ENCODE measurements around the gene OSTN. TPM values are rescaled to one million over a fixed set of nuclear protein-coding genes. Genes with fewer than 3 reads are reported as not detected.
"Not testable (repeated sequence)": the region's sequence is repeated elsewhere in the genome, so short reads cannot be mapped to it uniquely, and the experiment has no call there.

The OSTN gene
- total RNA-seq, 2 experiments from 2014 or later, result not detected

GRCh38 chr3:191261304-191261638 lies 62.2 kb downstream of the OSTN start:
- DNase-seq (no peak), ATAC-seq (no peak)
- H3K4me1 Mint-ChIP-seq, result no peaks in the 10 kb centered on the region
- no peaks in the 10 kb centered on the region for H3K9me3 Mint-ChIP-seq (ENCODE audit: low read depth)
- CTCF ChIA-PET, result no interaction called here
- H3K4me3 Mint-ChIP-seq, result no peak overlapping the region
- H3K27ac Mint-ChIP-seq, result no peak overlapping the region
- no peaks in the 10 kb centered on the region for H3K27me3 Mint-ChIP-seq
- no peaks in the 10 kb centered on the region for H3K36me3 Mint-ChIP-seq

GRCh38 chr3:191262650-191263049 lies 63.6 kb downstream of the OSTN start:
- ATAC-seq, result no peak
- H3K36me3 Mint-ChIP-seq, result no peaks in the 10 kb centered on the region

GRCh38 chr3:191263365-191263764 lies 64.3 kb downstream of the OSTN start:
- no peak for ATAC-seq
- DNase-seq, result no peak
- no peaks in the 10 kb centered on the region for H3K9me3 Mint-ChIP-seq (ENCODE audit: low read depth)
- no peaks in the 10 kb centered on the region for H3K36me3 Mint-ChIP-seq
- no peaks in the 10 kb centered on the region for H3K4me1 Mint-ChIP-seq
- H3K27me3 Mint-ChIP-seq, result no peaks in the 10 kb centered on the region
- CTCF ChIA-PET, result no interaction called here
- H3K27ac Mint-ChIP-seq, result no peak overlapping the region
- H3K4me3 Mint-ChIP-seq, result no peak overlapping the region

More at GRCh38 chr3:191262650-191263049, 63.6 kb downstream of the OSTN start:
- no peaks in the 10 kb centered on the region for H3K4me1 Mint-ChIP-seq
- H3K9me3 Mint-ChIP-seq (ENCODE audit: low read depth), result no peaks in the 10 kb centered on the region
- no peak for DNase-seq
- no peak overlapping the region for H3K4me3 Mint-ChIP-seq
- no peak overlapping the region for H3K27ac Mint-ChIP-seq
- H3K27me3 Mint-ChIP-seq, result no peaks in the 10 kb centered on the region
- CTCF ChIA-PET, result no interaction called here

GRCh38 chr3:191263850-191264249 lies 64.8 kb downstream of the OSTN start:
- no peak for ATAC-seq
- Mint-ChIP-seq H3K4me1 (no peaks in the 10 kb centered on the region), H3K4me3 (no peak overlapping the region), H3K27ac (no peak overlapping the region), H3K36me3 (no peaks in the 10 kb centered on the region), H3K9me3 (ENCODE audit: low read depth) (no peaks in the 10 kb centered on the region), H3K27me3 (no peaks in the 10 kb centered on the region)
- CTCF ChIA-PET, result no interaction called here
- no peak for DNase-seq

- peaks cover 2% of the 10 kb centered on the region for H3K9me3 Mint-ChIP-seq (ENCODE audit: low read depth)
- DNase-seq (no peak), ATAC-seq (no peak)
- H3K36me3 Mint-ChIP-seq, result no peaks in the 10 kb centered on the region
- CTCF ChIA-PET, result no interaction called here
- H3K27ac Mint-ChIP-seq, result no peak overlapping the region
- H3K27me3 Mint-ChIP-seq, result no peaks in the 10 kb centered on the region
- H3K4me1 Mint-ChIP-seq, result no peaks in the 10 kb centered on the region
- H3K4me3 Mint-ChIP-seq, result no peak overlapping the region
These were observed 69.7 kb downstream of the OSTN start for GRCh38 chr3:191268737-191269136.

GRCh38 chr3:191269289-191270085 lies 70.4 kb downstream of the OSTN start:
- CTCF ChIA-PET, result no interaction called here
- ATAC-seq (no peak), DNase-seq (no peak)
- no peak overlapping the region for H3K27ac Mint-ChIP-seq
- H3K36me3 Mint-ChIP-seq, result no peaks in the 10 kb centered on the region
- H3K4me3 Mint-ChIP-seq, result no peak overlapping the region
- no peaks in the 10 kb centered on the region for H3K27me3 Mint-ChIP-seq
- no peaks in the 10 kb centered on the region for H3K4me1 Mint-ChIP-seq
- peaks cover 2% of the 10 kb centered on the region for H3K9me3 Mint-ChIP-seq (ENCODE audit: low read depth)

- H3K4me1 Mint-ChIP-seq; H3K4me3 Mint-ChIP-seq; DNase-seq; H3K36me3 Mint-ChIP-seq; ATAC-seq; CTCF ChIA-PET; H3K27ac Mint-ChIP-seq; H3K9me3 Mint-ChIP-seq (ENCODE audit: low read depth); H3K27me3 Mint-ChIP-seq: not testable (repeated sequence)
These were observed 76.2 kb downstream of the OSTN start for GRCh38 chr3:191275244-191275643.

- CTCF ChIA-PET, result no interaction called here
- Mint-ChIP-seq H3K27ac (no peak overlapping the region), H3K4me1 (no peaks in the 10 kb centered on the region)
These were observed 76.7 kb downstream of the OSTN start for GRCh38 chr3:191275751-191276150.

GRCh38 chr3:191280111-191280510 lies 81.1 kb downstream of the OSTN start:
- no peak overlapping the region for H3K27ac Mint-ChIP-seq
- peaks cover under 1% of the 10 kb centered on the region for H3K9me3 Mint-ChIP-seq (ENCODE audit: low read depth)
- DNase-seq (no peak), ATAC-seq (no peak)
- no peak overlapping the region for H3K4me3 Mint-ChIP-seq
- no peaks in the 10 kb centered on the region for H3K36me3 Mint-ChIP-seq
- peaks cover 3% of the 10 kb centered on the region for H3K4me1 Mint-ChIP-seq
- H3K27me3 Mint-ChIP-seq, result no peaks in the 10 kb centered on the region
- CTCF ChIA-PET, result no interaction called here

More at GRCh38 chr3:191275751-191276150, 76.7 kb downstream of the OSTN start:
- no peaks in the 10 kb centered on the region for H3K36me3 Mint-ChIP-seq
- peaks cover 2% of the 10 kb centered on the region for H3K9me3 Mint-ChIP-seq (ENCODE audit: low read depth)
- no peak for DNase-seq
- ATAC-seq, result no peak
- H3K4me3 Mint-ChIP-seq, result no peak overlapping the region
- H3K27me3 Mint-ChIP-seq, result no peaks in the 10 kb centered on the region

GRCh38 chr3:191280882-191281281 lies 81.8 kb downstream of the OSTN start:
- Mint-ChIP-seq H3K4me1 (peaks cover 3% of the 10 kb centered on the region), H3K27me3 (no peaks in the 10 kb centered on the region), H3K4me3 (no peak overlapping the region), H3K27ac (no peak overlapping the region), H3K36me3 (no peaks in the 10 kb centered on the region), H3K9me3 (ENCODE audit: low read depth) (peaks cover 2% of the 10 kb centered on the region)
- no peak for ATAC-seq
- no peak for DNase-seq
- CTCF ChIA-PET, result no interaction called here

- ATAC-seq (no peak), DNase-seq (no peak)
- no peak overlapping the region for H3K4me3 Mint-ChIP-seq
- H3K27me3 Mint-ChIP-seq, result no peaks in the 10 kb centered on the region
- H3K36me3 Mint-ChIP-seq, result no peaks in the 10 kb centered on the region
- H3K4me1 Mint-ChIP-seq, result peaks cover 3% of the 10 kb centered on the region
- H3K9me3 Mint-ChIP-seq (ENCODE audit: low read depth), result peaks cover 2% of the 10 kb centered on the region
- no peak overlapping the region for H3K27ac Mint-ChIP-seq
- CTCF ChIA-PET, result no interaction called here
These were observed 83.5 kb downstream of the OSTN start for GRCh38 chr3:191282251-191283185.

- Mint-ChIP-seq H3K27me3 (no peaks in the 10 kb centered on the region), H3K4me3 (no peak overlapping the region), H3K4me1 (peaks cover 3% of the 10 kb centered on the region), H3K36me3 (no peaks in the 10 kb centered on the region), H3K9me3 (ENCODE audit: low read depth) (peaks cover 2% of the 10 kb centered on the region), H3K27ac (no peak overlapping the region)
- CTCF ChIA-PET, result no interaction called here
- DNase-seq (no peak), ATAC-seq (no peak)
These were observed 84.4 kb downstream of the OSTN start for GRCh38 chr3:191283400-191283799.

- CTCF ChIA-PET, result no interaction called here
- DNase-seq (no peak), ATAC-seq (peak; percentile 55)
- H3K4me1 Mint-ChIP-seq, result no peaks in the 10 kb centered on the region
- H3K27ac Mint-ChIP-seq, result peak overlapping the region; percentile 22
- H3K9me3 Mint-ChIP-seq (ENCODE audit: low read depth), result peaks cover 2% of the 10 kb centered on the region
- H3K36me3 Mint-ChIP-seq, result no peaks in the 10 kb centered on the region
- H3K4me3 Mint-ChIP-seq, result peak overlapping the region; percentile 5
- no peaks in the 10 kb centered on the region for H3K27me3 Mint-ChIP-seq
These were observed 91.4 kb downstream of the OSTN start for GRCh38 chr3:191290311-191291025.

Measured in activated CD8-positive, alpha-beta memory T cell treated with anti-CD3 and anti-CD28 coated beads, Interleukin-2, amount 10 ng/mL, durations not matched to agents 7 days and 5 days (primary cell).